ENCODE results near the gene VPS33A. TPM values are rescaled to one million over a fixed set of nuclear protein-coding genes. Genes with fewer than 3 reads are reported as not detected.

The VPS33A gene
- total RNA-seq, 1 donor from 2014 or later: 28.7 TPM

DNA sequence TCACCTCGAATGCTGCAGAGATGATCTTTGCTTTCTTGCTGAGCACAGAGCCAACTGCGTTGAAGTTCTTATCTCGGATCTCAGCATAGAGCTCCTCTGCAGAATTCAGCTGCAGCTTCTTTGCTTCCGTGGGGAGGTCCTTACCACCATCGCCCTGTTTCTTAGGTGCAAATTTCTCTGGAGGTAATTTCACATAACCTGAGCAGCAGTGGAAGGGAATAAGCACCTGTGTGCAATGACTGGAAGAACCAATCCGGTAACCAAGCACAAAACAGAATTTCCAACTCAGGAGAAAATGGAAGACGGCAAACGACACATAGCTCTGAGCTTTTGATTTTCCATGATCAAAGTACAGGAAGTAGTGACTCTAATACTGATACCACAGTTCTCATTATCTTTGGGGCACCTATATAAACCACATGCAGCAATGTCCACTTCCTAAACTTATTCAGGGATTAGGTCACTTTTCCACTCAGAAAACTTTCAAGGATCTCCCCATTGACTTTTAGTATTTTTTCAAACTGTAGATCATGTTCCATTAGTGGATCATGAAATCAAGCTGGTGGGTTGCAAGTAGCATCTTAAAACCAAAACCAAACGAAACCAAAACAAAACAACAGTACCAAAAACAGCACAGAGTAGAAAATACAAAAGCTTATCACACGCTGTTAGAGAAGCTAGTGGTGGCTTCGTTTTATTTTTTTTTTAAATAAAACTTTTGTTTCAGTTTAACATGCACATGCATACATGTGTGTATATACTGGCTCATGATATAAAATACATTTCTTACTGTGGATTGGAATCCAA lies 21.5 kb downstream of the VPS33A start:
- H3K9me3 Mint-ChIP-seq: no peaks in the 10 kb centered on the region
- intact Hi-C loops (cut with micrococcal nuclease): loop anchor here (2.0 kb wide), 2 partner anchors 18 to 22 kb away; partner anchors contain the start of genes DIABLO and VPS33A
- H3K4me3 Mint-ChIP-seq: peak overlapping the region; percentile 82
- no peaks in the 10 kb centered on the region for H3K27me3 Mint-ChIP-seq (ENCODE audit: insufficient read depth)
- DNase-seq (ENCODE audit: low spot score): no peak
- H3K36me3 Mint-ChIP-seq (ENCODE audit: low read depth): peaks cover 12% of the 10 kb centered on the region
- H3K27ac Mint-ChIP-seq: peak overlapping the region; percentile 94
- peaks cover 22% of the 10 kb centered on the region for H3K4me1 Mint-ChIP-seq (ENCODE audit: low read depth)

DNA sequence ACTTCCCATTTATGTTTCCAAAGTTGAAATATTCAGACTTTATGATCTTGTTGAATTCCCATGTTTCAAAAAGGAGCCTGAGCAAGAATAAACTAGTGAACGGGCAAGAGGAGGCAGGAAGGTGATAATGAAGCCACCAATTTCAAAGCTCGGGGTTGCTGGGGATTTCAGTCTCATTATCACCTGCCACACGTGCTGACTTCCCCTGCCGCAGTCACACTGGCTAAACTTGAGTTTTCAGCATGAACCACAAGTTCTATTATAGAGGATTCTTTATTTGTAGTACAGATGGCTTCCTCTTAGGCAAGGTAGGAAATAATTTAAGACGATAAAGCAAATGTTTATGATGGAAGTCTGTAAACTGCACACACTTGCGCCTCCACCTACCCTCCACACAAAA lies 22.3 kb downstream of the VPS33A start:
- peaks cover 22% of the 10 kb centered on the region for H3K4me1 Mint-ChIP-seq (ENCODE audit: low read depth)
- H3K27ac Mint-ChIP-seq: peak overlapping the region; percentile 94
- DNase-seq (ENCODE audit: low spot score): no peak
- no peaks in the 10 kb centered on the region for H3K9me3 Mint-ChIP-seq
- no peaks in the 10 kb centered on the region for H3K27me3 Mint-ChIP-seq (ENCODE audit: insufficient read depth)
- H3K36me3 Mint-ChIP-seq (ENCODE audit: low read depth): peaks cover 10% of the 10 kb centered on the region
- H3K4me3 Mint-ChIP-seq: peak overlapping the region; percentile 82
- intact Hi-C loops (cut with micrococcal nuclease): loop anchor here (2.0 kb wide), 2 partner anchors 17 to 23 kb away; partner anchors contain the start of genes DIABLO and VPS33A

DNA sequence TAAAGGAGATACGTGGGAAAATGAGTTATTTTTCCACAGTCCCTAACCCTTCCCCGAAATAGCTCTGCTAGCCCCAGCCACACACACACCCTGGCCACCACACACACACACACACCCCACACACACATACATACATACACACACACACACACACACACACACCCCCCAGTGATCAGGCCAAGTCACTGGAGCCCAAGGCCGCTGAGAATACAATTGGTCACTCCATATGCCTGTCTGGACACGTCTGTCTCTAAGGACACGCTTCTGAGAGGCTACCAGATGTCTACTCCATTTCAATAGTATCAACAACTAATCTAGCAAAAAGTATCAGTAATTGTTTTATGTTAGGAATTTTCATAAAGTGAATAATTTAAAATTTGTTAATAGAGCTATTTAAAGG lies 27.4 kb downstream of the VPS33A start:
- H3K27me3 Mint-ChIP-seq (ENCODE audit: insufficient read depth): no peaks in the 10 kb centered on the region
- H3K9me3 Mint-ChIP-seq: no peaks in the 10 kb centered on the region
- DNase-seq (ENCODE audit: low spot score): no peak
- no peak overlapping the region for H3K27ac Mint-ChIP-seq
- intact Hi-C loops (cut with micrococcal nuclease): no loop called here
- H3K4me1 Mint-ChIP-seq (ENCODE audit: low read depth): peaks cover 5% of the 10 kb centered on the region
- no peak overlapping the region for H3K4me3 Mint-ChIP-seq
- peaks cover 16% of the 10 kb centered on the region for H3K36me3 Mint-ChIP-seq (ENCODE audit: low read depth)

DNA sequence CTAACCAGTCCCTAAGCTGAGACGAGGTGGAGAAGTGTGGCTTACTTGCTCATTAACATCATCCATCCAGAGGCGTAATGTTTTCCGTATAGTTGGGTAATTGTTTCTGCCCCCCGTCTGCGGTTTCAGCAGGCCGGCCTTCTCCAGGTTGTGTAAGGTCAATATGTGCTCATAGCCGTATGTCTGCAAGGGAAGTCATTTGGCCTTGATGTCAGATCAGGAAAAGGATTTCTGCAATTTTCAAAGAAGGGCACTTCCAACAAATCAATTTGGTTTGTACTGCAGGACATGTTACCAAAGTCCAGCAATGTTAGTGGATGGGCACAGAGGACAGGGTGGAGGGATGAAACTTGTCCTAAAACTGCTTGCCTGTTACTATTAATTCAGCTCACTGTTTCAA lies 30.6 kb downstream of the VPS33A start:
- Mint-ChIP-seq H3K4me1 (ENCODE audit: low read depth) (no peaks in the 10 kb centered on the region), H3K4me3 (no peak overlapping the region), H3K27me3 (ENCODE audit: insufficient read depth) (no peaks in the 10 kb centered on the region), H3K36me3 (ENCODE audit: low read depth) (peaks cover 30% of the 10 kb centered on the region), H3K9me3 (no peaks in the 10 kb centered on the region), H3K27ac (no peak overlapping the region)
- intact Hi-C loops (cut with micrococcal nuclease): no loop called here
- DNase-seq (ENCODE audit: low spot score): no peak

DNA sequence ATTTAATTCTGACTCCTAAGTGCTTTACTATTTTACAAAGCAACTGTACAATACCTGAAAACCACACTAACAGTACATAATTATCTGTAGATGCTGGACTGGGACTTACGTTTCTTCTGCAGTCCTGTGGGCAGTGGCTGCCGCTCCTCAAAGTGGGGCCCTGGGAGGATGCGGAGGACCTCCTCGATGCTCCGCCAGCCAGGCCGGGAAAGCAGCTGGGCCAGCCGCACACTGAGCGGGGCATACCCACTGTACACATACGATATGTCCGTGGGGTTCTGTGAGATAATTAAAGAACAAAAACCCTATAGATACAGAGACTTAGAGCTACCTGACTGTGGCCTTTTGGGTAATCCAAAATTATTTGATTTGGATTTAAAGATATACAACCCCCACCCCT lies 33.6 kb downstream of the VPS33A start:
- no peak overlapping the region for H3K27ac Mint-ChIP-seq
- peaks cover 7% of the 10 kb centered on the region for H3K4me1 Mint-ChIP-seq (ENCODE audit: low read depth)
- intact Hi-C loops (cut with micrococcal nuclease): no loop called here
- peaks cover 26% of the 10 kb centered on the region for H3K36me3 Mint-ChIP-seq (ENCODE audit: low read depth)
- H3K4me3 Mint-ChIP-seq: no peak overlapping the region
- DNase-seq (ENCODE audit: low spot score): no peak
- H3K27me3 Mint-ChIP-seq (ENCODE audit: insufficient read depth): no peaks in the 10 kb centered on the region
- no peaks in the 10 kb centered on the region for H3K9me3 Mint-ChIP-seq

DNA sequence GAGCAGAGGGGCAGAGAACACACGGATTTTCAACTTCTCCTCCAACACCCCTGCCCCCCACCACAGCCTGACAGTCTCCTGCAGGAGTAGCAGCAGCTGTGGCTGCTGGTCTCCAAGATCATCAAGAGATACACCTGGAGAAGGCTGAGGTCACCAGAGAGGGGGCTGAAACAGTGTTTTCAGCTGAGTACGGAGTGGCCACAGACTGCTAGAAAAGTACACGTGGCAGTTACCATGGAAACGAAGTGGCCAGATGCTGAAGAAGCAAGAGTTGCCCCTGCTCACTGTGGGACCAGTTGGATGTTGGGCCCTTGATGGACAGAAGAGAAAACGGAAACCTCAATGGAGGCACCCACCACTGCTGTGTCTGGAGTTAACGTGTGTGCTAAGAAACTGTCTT lies 35.5 kb downstream of the VPS33A start:
- peaks cover 25% of the 10 kb centered on the region for H3K36me3 Mint-ChIP-seq (ENCODE audit: low read depth)
- no peaks in the 10 kb centered on the region for H3K9me3 Mint-ChIP-seq
- H3K4me3 Mint-ChIP-seq: no peak overlapping the region
- DNase-seq (ENCODE audit: low spot score): no peak
- no peak overlapping the region for H3K27ac Mint-ChIP-seq
- intact Hi-C loops (cut with micrococcal nuclease): no loop called here
- H3K27me3 Mint-ChIP-seq (ENCODE audit: insufficient read depth): no peaks in the 10 kb centered on the region
- H3K4me1 Mint-ChIP-seq (ENCODE audit: low read depth): peaks cover 19% of the 10 kb centered on the region

DNA sequence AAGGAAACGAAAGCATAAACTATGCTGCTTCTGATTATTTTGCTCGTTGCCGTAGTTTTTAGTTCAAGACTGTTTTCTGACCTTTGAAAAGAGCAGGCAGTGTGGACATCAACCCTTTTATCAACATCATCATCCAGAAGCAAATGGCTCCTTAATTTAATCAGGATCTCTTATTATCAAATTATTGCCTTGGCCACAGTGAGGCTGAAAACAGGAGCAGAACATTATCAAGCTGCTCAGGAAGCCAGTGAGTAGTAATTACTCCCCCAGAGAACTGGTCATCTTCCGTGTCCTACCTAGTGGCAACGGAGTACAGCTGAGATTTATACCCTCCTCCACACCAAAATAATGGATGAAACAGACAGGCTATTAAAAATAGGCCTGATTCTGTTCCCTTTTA lies 38.2 kb downstream of the VPS33A start:
- no peaks in the 10 kb centered on the region for H3K27me3 Mint-ChIP-seq (ENCODE audit: insufficient read depth)
- H3K36me3 Mint-ChIP-seq (ENCODE audit: low read depth): peaks cover 16% of the 10 kb centered on the region
- H3K4me3 Mint-ChIP-seq: peak overlapping the region; percentile 75
- H3K9me3 Mint-ChIP-seq: no peaks in the 10 kb centered on the region
- intact Hi-C loops (cut with micrococcal nuclease): loop anchor here (5.0 to 10.0 kb wide), 2 partner anchors 436 to 1007 kb away; partner anchors contain the start of genes MPHOSPH9, MTRFR and RHOF
- peaks cover 32% of the 10 kb centered on the region for H3K4me1 Mint-ChIP-seq (ENCODE audit: low read depth)
- no peak for DNase-seq (ENCODE audit: low spot score)
- no peak overlapping the region for H3K27ac Mint-ChIP-seq

DNA sequence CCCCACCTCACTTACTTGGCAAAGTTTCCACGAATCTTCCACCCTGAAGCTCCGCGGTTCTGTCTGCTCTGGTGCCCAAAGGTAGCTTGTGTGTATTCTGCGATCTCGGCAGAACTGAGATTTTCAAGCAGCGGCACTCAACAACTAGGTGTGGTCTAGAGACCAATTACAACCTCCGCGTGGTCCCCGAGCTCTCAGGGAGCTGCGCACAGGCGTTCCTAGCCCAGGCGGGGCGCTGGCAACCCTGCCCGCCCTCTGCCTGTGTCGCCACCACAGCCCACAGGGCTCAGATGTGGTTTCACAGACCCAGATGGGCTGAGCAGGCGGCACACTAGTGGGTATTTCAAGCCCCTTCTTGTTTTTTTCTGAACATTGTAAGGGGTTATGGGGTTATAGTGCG lies 39.0 kb downstream of the VPS33A start:
- intact Hi-C loops (cut with micrococcal nuclease): loop anchor here (2.0 to 10.0 kb wide), 5 partner anchors 17 to 1007 kb away; partner anchors contain the start of genes MPHOSPH9, MTRFR, OGFOD2 and RHOF
- peak overlapping the region; percentile 75 for H3K4me3 Mint-ChIP-seq
- H3K36me3 Mint-ChIP-seq (ENCODE audit: low read depth): peaks cover 14% of the 10 kb centered on the region
- H3K9me3 Mint-ChIP-seq: no peaks in the 10 kb centered on the region
- H3K27ac Mint-ChIP-seq: no peak overlapping the region
- H3K4me1 Mint-ChIP-seq (ENCODE audit: low read depth): peaks cover 32% of the 10 kb centered on the region
- DNase-seq (ENCODE audit: low spot score): no peak
- no peaks in the 10 kb centered on the region for H3K27me3 Mint-ChIP-seq (ENCODE audit: insufficient read depth)

DNA sequence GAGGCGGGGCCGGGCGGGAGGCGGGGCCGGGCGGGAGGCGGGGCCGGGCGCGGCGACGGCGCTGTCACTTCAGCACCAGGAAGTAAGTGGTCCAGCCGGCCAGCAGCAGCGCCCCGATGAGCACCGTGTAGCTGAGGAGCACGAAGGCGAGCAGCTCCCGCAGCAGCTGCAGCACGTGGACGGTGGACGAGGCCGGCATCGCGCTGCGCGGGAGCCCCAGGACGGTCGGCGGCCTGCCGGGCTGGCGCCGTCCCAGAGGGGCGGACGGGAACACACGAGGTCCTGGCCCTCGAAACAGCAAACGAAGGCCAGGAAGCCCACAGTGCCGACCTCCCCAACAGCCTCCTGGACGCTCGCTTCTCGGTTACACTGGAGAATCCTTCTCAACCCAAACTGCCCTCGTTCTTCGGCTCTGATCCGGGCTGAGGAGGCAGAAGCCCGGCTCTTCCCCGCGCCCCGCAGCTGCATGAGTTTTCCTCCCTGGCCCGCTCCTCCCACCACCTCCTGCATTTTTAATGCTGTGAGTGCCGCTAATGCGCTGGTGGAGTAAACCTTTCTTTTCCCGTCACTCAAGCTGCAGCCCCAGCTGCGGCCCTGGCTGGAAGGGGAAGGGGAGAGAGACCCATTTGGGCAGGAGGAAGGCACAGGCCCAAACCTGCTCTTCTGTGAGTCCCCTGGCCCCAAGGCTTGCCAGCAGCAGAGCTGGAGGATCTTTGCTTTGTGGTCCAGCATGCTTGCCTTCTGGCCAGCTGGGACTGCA lies 39.7 kb downstream of the VPS33A start:
- intact Hi-C loops (cut with micrococcal nuclease): loop anchor here (1.0 to 10.0 kb wide), 17 partner anchors 18 to 1008 kb away; partner anchors contain the start of genes ANAPC5, B3GNT4, CFAP251 and KNTC1
- DNase-seq (ENCODE audit: low spot score): no peak
- peaks cover 14% of the 10 kb centered on the region for H3K36me3 Mint-ChIP-seq (ENCODE audit: low read depth)
- H3K9me3 Mint-ChIP-seq: no peaks in the 10 kb centered on the region
- H3K27me3 Mint-ChIP-seq (ENCODE audit: insufficient read depth): no peaks in the 10 kb centered on the region
- H3K27ac Mint-ChIP-seq: no peak overlapping the region
- H3K4me3 Mint-ChIP-seq: peak overlapping the region; percentile 75
- peaks cover 32% of the 10 kb centered on the region for H3K4me1 Mint-ChIP-seq (ENCODE audit: low read depth)

DNA sequence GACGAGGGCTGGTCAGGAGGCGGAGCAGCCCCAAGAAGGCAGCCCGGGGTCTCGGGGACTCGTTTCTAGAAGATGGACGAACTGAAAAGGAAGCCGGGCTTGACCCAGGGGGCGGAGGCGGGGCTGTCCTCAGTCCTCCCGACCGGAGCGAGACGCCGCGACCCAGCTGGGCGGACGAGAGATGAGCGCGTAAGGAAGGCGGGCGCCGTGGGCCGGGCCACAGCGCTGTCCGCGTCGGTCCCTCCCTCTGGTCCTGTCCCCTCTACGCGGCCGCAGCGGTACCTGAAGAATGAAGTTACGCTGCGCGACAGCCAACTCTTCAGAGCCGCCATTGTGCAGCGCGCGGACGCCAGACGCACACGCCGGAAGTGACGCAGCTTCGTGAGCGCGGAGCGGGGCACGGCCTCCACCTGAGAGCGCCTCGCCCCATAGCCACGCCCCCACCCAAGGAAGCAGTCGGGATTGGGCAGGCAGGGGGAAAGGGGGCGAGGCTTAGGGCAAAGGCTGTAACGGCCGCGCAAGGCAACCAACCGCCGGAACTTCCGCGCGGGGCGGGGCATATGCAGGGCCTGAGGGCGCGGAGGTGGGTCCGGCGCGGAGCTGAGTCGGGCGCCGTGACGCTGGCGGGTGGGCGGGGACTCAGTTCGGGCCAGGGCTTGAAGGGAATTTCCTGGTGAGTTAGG lies 40.5 kb downstream of the VPS33A start, which contains the start of gene DIABLO:
Gene DIABLO (minus strand): TSS at position 370 of the 683 bp plus-strand sequence. CDS start 38 bp downstream, at position 332.
- DNase-seq (ENCODE audit: low spot score): peak; percentile 100
- H3K36me3 Mint-ChIP-seq (ENCODE audit: low read depth): peaks cover 17% of the 10 kb centered on the region
- peaks cover 32% of the 10 kb centered on the region for H3K4me1 Mint-ChIP-seq (ENCODE audit: low read depth)
- peak within 1 kb of the TSS; percentile 91 for H3K4me3 Mint-ChIP-seq
- no peaks in the 10 kb centered on the region for H3K9me3 Mint-ChIP-seq
- intact Hi-C loops (cut with micrococcal nuclease): loop anchor here (1.0 to 10.0 kb wide), 17 partner anchors 19 to 1009 kb away; partner anchors contain the start of genes ANAPC5, B3GNT4, CFAP251 and KNTC1
- H3K27ac Mint-ChIP-seq: peak within 1 kb of the TSS; percentile 90
- H3K27me3 Mint-ChIP-seq (ENCODE audit: insufficient read depth): no peaks in the 10 kb centered on the region

DNA sequence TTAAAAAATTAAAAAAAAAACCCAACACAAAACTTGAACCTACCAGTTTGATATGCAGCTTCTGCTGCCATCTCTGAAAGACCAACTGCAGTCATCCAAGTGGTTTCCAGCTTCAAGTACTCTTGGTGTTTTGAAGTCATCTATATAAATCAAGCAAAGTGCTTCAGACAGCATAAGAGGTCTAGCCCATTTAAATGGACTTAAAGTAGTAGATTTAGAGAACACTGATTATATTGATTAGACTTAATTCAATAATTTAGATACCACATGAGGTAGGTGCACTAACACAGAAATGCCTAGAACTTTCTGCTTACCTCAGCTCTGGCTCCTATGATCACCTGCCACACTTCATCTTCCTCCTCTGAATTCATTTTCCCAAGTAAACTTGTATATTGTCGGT lies 49.8 kb downstream of the VPS33A start:
- Mint-ChIP-seq H3K4me1 (ENCODE audit: low read depth) (no peaks in the 10 kb centered on the region), H3K27me3 (ENCODE audit: insufficient read depth) (no peaks in the 10 kb centered on the region), H3K9me3 (no peaks in the 10 kb centered on the region), H3K27ac (no peak overlapping the region), H3K4me3 (no peak overlapping the region), H3K36me3 (ENCODE audit: low read depth) (peaks cover 44% of the 10 kb centered on the region)
- DNase-seq (ENCODE audit: low spot score): no peak
- intact Hi-C loops (cut with micrococcal nuclease): no loop called here

DNA sequence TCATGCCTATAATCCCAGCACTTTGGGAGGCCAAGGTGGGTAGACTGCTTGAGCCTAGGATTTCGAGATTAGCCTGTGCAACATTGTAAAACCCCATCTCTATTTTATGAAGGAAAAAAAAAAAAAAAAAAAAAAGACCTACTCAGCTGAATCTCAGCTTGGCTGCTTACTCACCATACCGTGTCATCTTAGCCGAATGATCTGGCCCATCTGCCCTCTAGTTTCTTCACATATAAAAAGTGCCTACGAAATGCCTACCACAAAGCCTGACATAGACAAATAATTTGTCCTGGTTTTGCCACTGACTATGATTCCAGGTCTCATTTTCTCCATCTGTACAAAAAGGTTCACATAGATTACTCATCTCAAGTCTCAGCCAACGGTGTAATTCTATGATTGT lies 50.5 kb downstream of the VPS33A start:
- peaks cover 42% of the 10 kb centered on the region for H3K36me3 Mint-ChIP-seq (ENCODE audit: low read depth)
- H3K9me3 Mint-ChIP-seq: no peaks in the 10 kb centered on the region
- no peaks in the 10 kb centered on the region for H3K4me1 Mint-ChIP-seq (ENCODE audit: low read depth)
- no peak overlapping the region for H3K27ac Mint-ChIP-seq
- no peak overlapping the region for H3K4me3 Mint-ChIP-seq
- intact Hi-C loops (cut with micrococcal nuclease): no loop called here
- no peak for DNase-seq (ENCODE audit: low spot score)
- H3K27me3 Mint-ChIP-seq (ENCODE audit: insufficient read depth): no peaks in the 10 kb centered on the region
